Neural cell (in vitro differentiated cells): Measurements from ENCODE around the gene NPIPB2.

Experiments
- EP300 ChIP-seq: fragments of 450-650 bp; conservative IDR thresholded peaks from 2 replicates; pipeline ENCODE4 v1.6.1; 2014; ENCODE audit warnings: antibody characterized with exemption, mild to moderate bottlenecking, moderate library complexity; ENCODE audit not compliant: poor library complexity, severe bottlenecking
- EZH2 ChIP-seq: fragments of 200-600, 300-800 bp; shearing (Covaris generic), sonication (generic); IDR thresholded peaks from 2 replicates; pipeline ENCODE4 v1.6.1; 2014; ENCODE audit warnings: antibody characterized with exemption, low read length, borderline replicate concordance, mild to moderate bottlenecking; ENCODE audit not compliant: insufficient read depth, poor library complexity, severe bottlenecking
- MXI1 ChIP-seq: fragments of 450-650 bp; conservative IDR thresholded peaks from 2 replicates; pipeline ENCODE4 v1.6.1; 2014; ENCODE audit warnings: antibody characterized with exemption, mild to moderate bottlenecking; ENCODE audit not compliant: poor library complexity, severe bottlenecking
- POLR2AphosphoS5 ChIP-seq: IDR thresholded peaks from 2 replicates; pipeline ENCODE4 v1.6.1; 2012
- SMC3 ChIP-seq: fragments of 450-650 bp; conservative IDR thresholded peaks from 2 replicates; pipeline ENCODE4 v1.6.1; 2014; ENCODE audit warnings: antibody characterized with exemption, mild to moderate bottlenecking, moderate library complexity; ENCODE audit not compliant: poor library complexity
- TAF1 ChIP-seq: IDR thresholded peaks from 2 replicates; pipeline ENCODE4 v1.6.1; 2012; ENCODE audit warnings: low read depth
- TF ChIP-seq, protein P1 (sequence below): fragments of 450-650 bp; IDR thresholded peaks from 2 replicates; pipeline ENCODE4 v1.5.1; 2014; ENCODE audit warnings: antibody characterized with exemption, mild to moderate bottlenecking, moderate library complexity; ENCODE audit not compliant: poor library complexity, severe bottlenecking
- TF ChIP-seq, protein P2 (sequence below): IDR thresholded peaks from 2 replicates; pipeline ENCODE4 v1.6.1; 2012; ENCODE audit warnings: borderline replicate concordance

DNA sequence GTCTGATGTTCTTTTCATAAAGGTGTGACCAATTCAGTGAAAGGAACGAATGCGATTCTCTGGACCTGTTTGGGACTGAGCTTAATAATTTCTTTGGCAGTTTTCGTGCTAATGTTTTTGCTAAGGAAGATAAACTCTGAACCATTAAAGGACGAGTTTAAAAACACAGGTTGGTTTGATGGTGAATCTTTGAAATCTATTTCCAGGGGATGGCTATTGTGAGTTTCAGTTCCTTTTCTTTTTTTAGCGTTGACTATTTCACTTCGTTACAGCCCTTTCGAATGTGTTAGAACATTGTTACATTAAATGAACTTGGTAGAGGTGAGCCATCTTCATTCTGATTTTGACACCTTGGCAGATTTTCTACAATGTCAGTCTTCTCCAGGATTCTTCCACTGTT, 24.3 kb upstream of the NPIPB2 start:
- no peak for TF ChIP-seq EP300
- TF ChIP-seq TAF1, result no peak
- TF ChIP-seq, protein P1, sequence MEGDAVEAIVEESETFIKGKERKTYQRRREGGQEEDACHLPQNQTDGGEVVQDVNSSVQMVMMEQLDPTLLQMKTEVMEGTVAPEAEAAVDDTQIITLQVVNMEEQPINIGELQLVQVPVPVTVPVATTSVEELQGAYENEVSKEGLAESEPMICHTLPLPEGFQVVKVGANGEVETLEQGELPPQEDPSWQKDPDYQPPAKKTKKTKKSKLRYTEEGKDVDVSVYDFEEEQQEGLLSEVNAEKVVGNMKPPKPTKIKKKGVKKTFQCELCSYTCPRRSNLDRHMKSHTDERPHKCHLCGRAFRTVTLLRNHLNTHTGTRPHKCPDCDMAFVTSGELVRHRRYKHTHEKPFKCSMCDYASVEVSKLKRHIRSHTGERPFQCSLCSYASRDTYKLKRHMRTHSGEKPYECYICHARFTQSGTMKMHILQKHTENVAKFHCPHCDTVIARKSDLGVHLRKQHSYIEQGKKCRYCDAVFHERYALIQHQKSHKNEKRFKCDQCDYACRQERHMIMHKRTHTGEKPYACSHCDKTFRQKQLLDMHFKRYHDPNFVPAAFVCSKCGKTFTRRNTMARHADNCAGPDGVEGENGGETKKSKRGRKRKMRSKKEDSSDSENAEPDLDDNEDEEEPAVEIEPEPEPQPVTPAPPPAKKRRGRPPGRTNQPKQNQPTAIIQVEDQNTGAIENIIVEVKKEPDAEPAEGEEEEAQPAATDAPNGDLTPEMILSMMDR, result no peak
- no peak for TF ChIP-seq EZH2
- TF ChIP-seq POLR2AphosphoS5, result no peak
- no peak for TF ChIP-seq MXI1
- TF ChIP-seq SMC3, result no peak
- TF ChIP-seq, protein P2, sequence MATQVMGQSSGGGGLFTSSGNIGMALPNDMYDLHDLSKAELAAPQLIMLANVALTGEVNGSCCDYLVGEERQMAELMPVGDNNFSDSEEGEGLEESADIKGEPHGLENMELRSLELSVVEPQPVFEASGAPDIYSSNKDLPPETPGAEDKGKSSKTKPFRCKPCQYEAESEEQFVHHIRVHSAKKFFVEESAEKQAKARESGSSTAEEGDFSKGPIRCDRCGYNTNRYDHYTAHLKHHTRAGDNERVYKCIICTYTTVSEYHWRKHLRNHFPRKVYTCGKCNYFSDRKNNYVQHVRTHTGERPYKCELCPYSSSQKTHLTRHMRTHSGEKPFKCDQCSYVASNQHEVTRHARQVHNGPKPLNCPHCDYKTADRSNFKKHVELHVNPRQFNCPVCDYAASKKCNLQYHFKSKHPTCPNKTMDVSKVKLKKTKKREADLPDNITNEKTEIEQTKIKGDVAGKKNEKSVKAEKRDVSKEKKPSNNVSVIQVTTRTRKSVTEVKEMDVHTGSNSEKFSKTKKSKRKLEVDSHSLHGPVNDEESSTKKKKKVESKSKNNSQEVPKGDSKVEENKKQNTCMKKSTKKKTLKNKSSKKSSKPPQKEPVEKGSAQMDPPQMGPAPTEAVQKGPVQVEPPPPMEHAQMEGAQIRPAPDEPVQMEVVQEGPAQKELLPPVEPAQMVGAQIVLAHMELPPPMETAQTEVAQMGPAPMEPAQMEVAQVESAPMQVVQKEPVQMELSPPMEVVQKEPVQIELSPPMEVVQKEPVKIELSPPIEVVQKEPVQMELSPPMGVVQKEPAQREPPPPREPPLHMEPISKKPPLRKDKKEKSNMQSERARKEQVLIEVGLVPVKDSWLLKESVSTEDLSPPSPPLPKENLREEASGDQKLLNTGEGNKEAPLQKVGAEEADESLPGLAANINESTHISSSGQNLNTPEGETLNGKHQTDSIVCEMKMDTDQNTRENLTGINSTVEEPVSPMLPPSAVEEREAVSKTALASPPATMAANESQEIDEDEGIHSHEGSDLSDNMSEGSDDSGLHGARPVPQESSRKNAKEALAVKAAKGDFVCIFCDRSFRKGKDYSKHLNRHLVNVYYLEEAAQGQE, result no peak
